WTC11 (cell line): ENCODE results near the gene SAFB.

Experiments
- ARID4B ChIP-seq: sonication (generic); formaldehyde crosslinking; IDR thresholded peaks from 2 replicates; pipeline ENCODE4 v1.8.0; 2023; ENCODE audit warnings: missing genetic modification reagents, mild to moderate bottlenecking, borderline replicate concordance
- CTCF ChIP-seq: fragments of 200-600 bp; IDR thresholded peaks from 2 replicates; pipeline ENCODE4 v1.8.0; 2022; ENCODE audit warnings: antibody characterized with exemption
- ESRRA ChIP-seq: sonication (generic); formaldehyde crosslinking; IDR thresholded peaks from 2 replicates; pipeline ENCODE4 v1.8.1; 2022; ENCODE audit warnings: mild to moderate bottlenecking, missing genetic modification reagents, borderline replicate concordance
- TF ChIP-seq, protein P1 (sequence below): fragments of 250-450 bp; sonication (Bioruptor Pico); IDR thresholded peaks from 2 replicates; pipeline ENCODE4 v1.8.0; 2021; ENCODE audit warnings: mild to moderate bottlenecking

DNA sequence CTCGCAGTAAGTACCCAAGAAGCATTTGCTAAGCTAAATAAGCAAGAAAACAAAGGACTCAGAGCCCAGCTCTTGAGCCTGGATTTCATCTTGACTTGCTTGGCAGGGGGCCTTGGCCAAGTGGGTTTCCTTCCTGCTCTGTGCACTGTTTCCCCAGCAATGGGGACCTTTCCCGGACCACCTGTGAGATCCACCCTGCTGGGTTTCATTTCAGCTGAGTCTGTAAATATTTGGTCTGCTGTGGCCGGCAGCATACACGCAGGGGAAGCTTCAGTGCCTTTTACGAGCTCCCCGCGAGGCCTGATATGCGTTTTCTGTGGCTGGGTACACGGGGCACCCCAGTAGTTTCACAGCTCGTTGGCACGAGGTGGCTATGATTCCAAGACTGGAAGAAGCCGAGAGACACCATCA lies 42.7 kb upstream of the SAFB start:
- TF ChIP-seq ARID4B (CRISPR knock-in tag) = no peak
- TF ChIP-seq, protein P1, sequence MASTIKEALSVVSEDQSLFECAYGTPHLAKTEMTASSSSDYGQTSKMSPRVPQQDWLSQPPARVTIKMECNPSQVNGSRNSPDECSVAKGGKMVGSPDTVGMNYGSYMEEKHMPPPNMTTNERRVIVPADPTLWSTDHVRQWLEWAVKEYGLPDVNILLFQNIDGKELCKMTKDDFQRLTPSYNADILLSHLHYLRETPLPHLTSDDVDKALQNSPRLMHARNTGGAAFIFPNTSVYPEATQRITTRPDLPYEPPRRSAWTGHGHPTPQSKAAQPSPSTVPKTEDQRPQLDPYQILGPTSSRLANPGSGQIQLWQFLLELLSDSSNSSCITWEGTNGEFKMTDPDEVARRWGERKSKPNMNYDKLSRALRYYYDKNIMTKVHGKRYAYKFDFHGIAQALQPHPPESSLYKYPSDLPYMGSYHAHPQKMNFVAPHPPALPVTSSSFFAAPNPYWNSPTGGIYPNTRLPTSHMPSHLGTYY (CRISPR knock-in tag) = no peak
- TF ChIP-seq CTCF = no peak
- no peak for TF ChIP-seq ESRRA (CRISPR knock-in tag)
